Transverse colon (tissue), 4 donors: Measurements from ENCODE around the gene CAST. TPM values are rescaled to one million over a fixed set of nuclear protein-coding genes. Genes with fewer than 3 reads are reported as not detected.

ENCODE experiments used
- DNase-seq: peaks from one replicate; pipeline ENCODE4 v3.0.0-alpha.2; 2019
- H3K27ac ChIP-seq, 4 donors: fragments of 200-600 bp; sonication (generic); 2 replicates each; pipeline ENCODE4 v1.5.1; 2016 to 2018; ENCODE audit warnings: inconsistent platforms in 4 of 4
- H3K27me3 ChIP-seq: fragments of 200-600 bp; sonication (generic); 2 replicates; pipeline ENCODE4 v1.5.1; 2017; ENCODE audit warnings: inconsistent platforms
- H3K36me3 ChIP-seq, 4 donors: fragments of 200-600 bp; sonication (generic); 2 replicates each; pipeline ENCODE4 v1.5.1; 2017 to 2019; ENCODE audit warnings: inconsistent platforms in 4 of 4
- H3K4me1 ChIP-seq, 4 donors: fragments of 200-600 bp; sonication (generic); 2 replicates each; pipeline ENCODE4 v1.5.1; 2017 to 2020; ENCODE audit warnings: inconsistent platforms in 4 of 4
- H3K4me3 ChIP-seq, 4 donors: fragments of 200-600 bp; sonication (generic); 1 replicate in 1 of 4; 2 replicates in 3 of 4; pipeline versions ENCODE4 v1.5.1 to v1.6.1; 2017 to 2019; ENCODE audit warnings: inconsistent platforms in 4 of 4
- H3K9me3 ChIP-seq, 2 donors: fragments of 200-600 bp; sonication (generic); 2 replicates each; pipeline ENCODE4 v1.5.1; 2017 to 2019; ENCODE audit warnings: inconsistent platforms in 2 of 2
- CTCF ChIP-seq, 5 experiments: fragments of 200-600 bp in 3 of 5; fragments of 450-650 bp in 2 of 5; sonication (generic) in 3 of 5; IDR thresholded peaks; 1 replicate in 2 of 5; 2 replicates in 3 of 5; pipeline ENCODE4 v1.5.1; 2016 to 2017; ENCODE audit warnings: antibody characterized with exemption in 5 of 5, inconsistent platforms in 3 of 5, mild to moderate bottlenecking in 2 of 5, moderate library complexity in 1 of 5
- EP300 ChIP-seq: sonication (generic); formaldehyde crosslinking; IDR thresholded peaks from one replicate; pipeline ENCODE4 v1.6.1; 2017; ENCODE audit warnings: antibody characterized with exemption, low read depth
- POLR2A ChIP-seq: fragments of 450-650 bp; IDR thresholded peaks from one replicate; pipeline ENCODE4 v1.6.1; 2016; ENCODE audit warnings: antibody characterized with exemption, mild to moderate bottlenecking, moderate library complexity
- POLR2AphosphoS5 ChIP-seq, 3 donors: sonication (generic); formaldehyde crosslinking; IDR thresholded peaks; one replicate each; pipeline ENCODE4 v1.6.1; 2016; ENCODE audit warnings: antibody characterized with exemption in 3 of 3
- WGBS, 2 donors: methylation state at CpG; one replicate each; pipeline ENCODE4 v1.1.5; 2018; ENCODE audit warnings: low coverage in 1 of 2; 5-methylcytosine and 5-hydroxymethylcytosine counted together
- in situ Hi-C, 4 donors: fragments of 200-750 bp; cut with MboI; loops; one replicate each; pipeline versions ENCODE4 v1.15.0 to v1.15.1; 2017; ENCODE audit warnings: low sequenced_read_pairs in 3 of 4, low pct_ligation_motif_present in 1 of 4, low pct_unique_long_range_greater_than_20kb in 1 of 4
- intact Hi-C: fragments of 100-400 bp; cut with DNase I; formaldehyde crosslinking; loops from one replicate; pipeline ENCODE4 v1.15.1; 2023; ENCODE audit warnings: low total_unique reads
- total RNA-seq, 4 donors: library from RNA; depleted of rRNA; stranded (reverse); fragments of >200 nt; gene quantifications; one replicate each; pipeline ENCODE4 v1.1.0, GENCODE V29; 2016

CAST gene
- total RNA-seq, 4 donors from 2014 or later, result 237 to 556 (median 335) TPM

- in situ Hi-C loops (loop anchor here in 3 of 4 donors (10.0 to 25.0 kb wide), 2 partner anchors 406 to 409 kb away; no protein-coding TSS in a partner anchor), intact Hi-C loops (no loop called here)
- Histone ChIP-seq H3K9me3 (no peaks in the 10 kb centered on the region), H3K27ac (no peak overlapping the region), H3K4me1 (peaks cover 0 to 11% (median 0%) of the 10 kb centered on the region in 4 donors), H3K36me3 (peaks cover 0 to 69% (median 34%) of the 10 kb centered on the region in 4 donors), H3K4me3 (no peak overlapping the region), H3K27me3 (no peaks in the 10 kb centered on the region)
- 73 to 91% methylated on average over 2 to 5 of the region's 5 CpGs for WGBS, 2 donors
- DNase-seq, result no peak
- TF ChIP-seq POLR2AphosphoS5 (IDR thresholded peaks at IDR 0.05) (no peak), EP300 (no peak), POLR2A (no peak), CTCF (IDR thresholded peaks at IDR 0.05) (no peak)
Measured at GRCh38 chr5:96755851-96756250, 93.7 kb downstream of the CAST start.

GRCh38 chr5:96756985-96757384 lies 94.8 kb downstream of the CAST start:
- no peak overlapping the region for H3K27ac ChIP-seq
- H3K9me3 ChIP-seq, result no peaks in the 10 kb centered on the region
- in situ Hi-C loops, result loop anchor here in 3 of 4 donors (10.0 to 25.0 kb wide), 2 partner anchors 405 to 408 kb away; no protein-coding TSS in a partner anchor
- no peaks in the 10 kb centered on the region for H3K27me3 ChIP-seq
- H3K36me3 ChIP-seq, result peaks cover 0 to 73% (median 36%) of the 10 kb centered on the region in 4 donors
- H3K4me1 ChIP-seq, result peaks cover 0 to 3% (median 0%) of the 10 kb centered on the region in 4 donors
- no peak for DNase-seq
- 62 to 77% methylated on average over 2 to 3 of the region's 3 CpGs for WGBS, 2 donors
- no peak for TF ChIP-seq POLR2AphosphoS5 (IDR thresholded peaks at IDR 0.05)
- no peak for TF ChIP-seq CTCF (IDR thresholded peaks at IDR 0.05)
- no peak for TF ChIP-seq EP300
- no peak for TF ChIP-seq POLR2A
- intact Hi-C loops, result no loop called here
- no peak overlapping the region for H3K4me3 ChIP-seq

- Histone ChIP-seq H3K27ac (no peak overlapping the region), H3K36me3 (peaks cover 0 to 80% (median 39%) of the 10 kb centered on the region in 4 donors), H3K9me3 (no peaks in the 10 kb centered on the region), H3K27me3 (no peaks in the 10 kb centered on the region), H3K4me1 (no peaks in the 10 kb centered on the region), H3K4me3 (no peak overlapping the region)
- intact Hi-C loops, result no loop called here
- TF ChIP-seq EP300 (no peak), CTCF (IDR thresholded peaks at IDR 0.05) (no peak), POLR2A (no peak), POLR2AphosphoS5 (IDR thresholded peaks at IDR 0.05) (no peak)
- in situ Hi-C loops, result loop anchor here in 3 of 4 donors (10.0 to 25.0 kb wide), 2 partner anchors 404 to 406 kb away; no protein-coding TSS in a partner anchor
- DNase-seq, result no peak
- 83 to 84% methylated on average over 4 of the region's 4 CpGs for WGBS, 2 donors
Measured at GRCh38 chr5:96758621-96759020, 96.4 kb downstream of the CAST start.

GRCh38 chr5:96761618-96762017 lies 99.4 kb downstream of the CAST start:
- DNase-seq, result no peak
- peaks cover 0 to 80% (median 39%) of the 10 kb centered on the region in 4 donors for H3K36me3 ChIP-seq
- H3K27me3 ChIP-seq, result no peaks in the 10 kb centered on the region
- H3K9me3 ChIP-seq, result no peaks in the 10 kb centered on the region
- intact Hi-C loops, result no loop called here
- WGBS, 2 donors, result 50 to 51% methylated on average over 4 of the region's 4 CpGs
- no peaks in the 10 kb centered on the region for H3K4me1 ChIP-seq
- no peak overlapping the region for H3K27ac ChIP-seq
- in situ Hi-C loops, result loop anchor here in 1 of 4 donors (25.0 kb wide), 1 partner anchor 401 kb away; no protein-coding TSS in a partner anchor
- H3K4me3 ChIP-seq, result no peak overlapping the region
- no peak for TF ChIP-seq POLR2A
- no peak for TF ChIP-seq EP300
- TF ChIP-seq POLR2AphosphoS5 (IDR thresholded peaks at IDR 0.05), result no peak
- no peak for TF ChIP-seq CTCF (IDR thresholded peaks at IDR 0.05)
